Retinal pigment epithelial cell (primary cell): ENCODE measurements around the gene VIT.

Experiments used
- DNase-seq: peaks from one replicate; pipeline ENCODE4 v3.0.0-alpha.2; 2010; ENCODE audit warnings: low read depth
- H3K4me3 ChIP-seq: 2 replicates; pipeline ENCODE4 v1.5.1; 2011; ENCODE audit warnings: mild to moderate bottlenecking, low read length, control low read depth, moderate library complexity
- TF ChIP-seq, protein P1 (sequence below): conservative IDR thresholded peaks from 2 replicates; pipeline ENCODE4 v1.5.1; 2011; ENCODE audit warnings: low read depth, low read length, control low read depth, inconsistent platforms

Gene VIT

DNA sequence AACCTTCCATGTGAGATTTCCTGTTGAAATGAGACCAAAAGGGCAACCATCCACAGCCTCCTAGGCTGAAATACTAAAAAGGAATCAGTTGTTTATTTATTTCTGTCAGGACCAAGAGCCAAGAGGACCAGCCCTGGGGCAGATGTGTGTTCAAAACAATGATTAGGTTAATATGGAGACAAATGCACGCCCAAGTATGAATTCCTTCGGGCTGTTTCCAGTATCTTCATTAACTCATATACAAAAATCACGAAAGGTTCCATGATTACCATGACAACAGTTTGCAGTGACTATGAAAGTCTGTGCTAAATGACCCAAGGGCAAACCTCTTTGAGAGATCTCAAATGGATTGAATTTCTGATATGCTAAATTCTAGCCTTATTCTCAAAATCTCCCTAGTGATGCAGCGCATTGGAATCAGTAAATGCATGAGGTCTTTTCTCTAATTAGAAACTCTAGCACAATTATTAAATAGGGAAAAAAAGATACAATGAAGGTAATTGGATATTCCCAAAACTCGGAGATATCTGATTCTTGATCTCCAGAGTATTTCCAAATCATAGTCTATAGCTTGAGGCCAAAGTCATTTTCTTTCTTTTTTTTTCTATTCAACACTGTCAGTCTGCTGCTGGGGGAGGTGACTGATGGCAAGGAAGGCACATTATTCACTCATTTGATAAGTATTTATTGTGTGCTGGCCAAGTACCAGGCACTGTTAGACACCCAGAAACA lies 35.6 kb downstream of the VIT start:
- TF ChIP-seq, protein P1, sequence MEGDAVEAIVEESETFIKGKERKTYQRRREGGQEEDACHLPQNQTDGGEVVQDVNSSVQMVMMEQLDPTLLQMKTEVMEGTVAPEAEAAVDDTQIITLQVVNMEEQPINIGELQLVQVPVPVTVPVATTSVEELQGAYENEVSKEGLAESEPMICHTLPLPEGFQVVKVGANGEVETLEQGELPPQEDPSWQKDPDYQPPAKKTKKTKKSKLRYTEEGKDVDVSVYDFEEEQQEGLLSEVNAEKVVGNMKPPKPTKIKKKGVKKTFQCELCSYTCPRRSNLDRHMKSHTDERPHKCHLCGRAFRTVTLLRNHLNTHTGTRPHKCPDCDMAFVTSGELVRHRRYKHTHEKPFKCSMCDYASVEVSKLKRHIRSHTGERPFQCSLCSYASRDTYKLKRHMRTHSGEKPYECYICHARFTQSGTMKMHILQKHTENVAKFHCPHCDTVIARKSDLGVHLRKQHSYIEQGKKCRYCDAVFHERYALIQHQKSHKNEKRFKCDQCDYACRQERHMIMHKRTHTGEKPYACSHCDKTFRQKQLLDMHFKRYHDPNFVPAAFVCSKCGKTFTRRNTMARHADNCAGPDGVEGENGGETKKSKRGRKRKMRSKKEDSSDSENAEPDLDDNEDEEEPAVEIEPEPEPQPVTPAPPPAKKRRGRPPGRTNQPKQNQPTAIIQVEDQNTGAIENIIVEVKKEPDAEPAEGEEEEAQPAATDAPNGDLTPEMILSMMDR: no peak
- no peak overlapping the region for H3K4me3 ChIP-seq
- DNase-seq: no peak

DNA sequence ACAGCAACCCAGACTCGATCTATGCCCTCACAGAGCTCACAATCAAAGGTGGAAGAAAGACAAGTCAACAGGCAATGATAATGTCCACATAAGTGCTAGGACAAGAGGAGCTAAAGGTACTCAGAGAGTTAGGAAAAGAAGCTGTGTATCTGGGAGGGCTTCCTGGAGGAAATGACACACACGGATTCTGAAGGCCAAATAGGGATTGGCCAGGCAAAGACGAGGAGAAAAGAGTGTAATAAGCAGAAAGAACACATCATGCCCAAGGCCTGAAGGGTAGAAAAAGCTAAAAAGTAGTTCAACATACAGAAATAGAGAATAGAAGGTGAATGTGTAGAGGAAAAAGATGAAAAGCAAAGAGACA lies 36.1 kb downstream of the VIT start:
- no peak for DNase-seq
- TF ChIP-seq, protein P1: no peak
- no peak overlapping the region for H3K4me3 ChIP-seq

DNA sequence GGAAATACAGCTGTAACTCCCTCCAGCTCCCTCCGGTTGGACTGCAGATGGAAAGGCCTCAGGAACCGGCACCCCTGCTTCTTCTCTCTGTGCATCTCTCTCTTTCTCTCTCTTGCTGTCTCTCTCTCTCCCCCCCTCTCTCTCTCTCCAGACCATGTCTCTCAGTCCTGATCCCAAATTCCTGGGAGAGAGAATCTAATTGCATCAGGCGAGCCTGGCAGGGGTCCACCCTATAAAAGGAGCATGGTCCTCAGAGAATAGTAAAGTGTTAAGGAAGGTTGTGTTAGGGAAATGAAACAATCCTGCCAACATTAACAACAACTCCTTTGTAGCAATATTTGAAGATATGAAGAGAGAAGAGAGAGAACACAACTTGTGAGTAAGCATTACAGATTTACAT lies 36.7 kb downstream of the VIT start:
- TF ChIP-seq, protein P1: no peak
- no peak overlapping the region for H3K4me3 ChIP-seq
- DNase-seq: no peak

DNA sequence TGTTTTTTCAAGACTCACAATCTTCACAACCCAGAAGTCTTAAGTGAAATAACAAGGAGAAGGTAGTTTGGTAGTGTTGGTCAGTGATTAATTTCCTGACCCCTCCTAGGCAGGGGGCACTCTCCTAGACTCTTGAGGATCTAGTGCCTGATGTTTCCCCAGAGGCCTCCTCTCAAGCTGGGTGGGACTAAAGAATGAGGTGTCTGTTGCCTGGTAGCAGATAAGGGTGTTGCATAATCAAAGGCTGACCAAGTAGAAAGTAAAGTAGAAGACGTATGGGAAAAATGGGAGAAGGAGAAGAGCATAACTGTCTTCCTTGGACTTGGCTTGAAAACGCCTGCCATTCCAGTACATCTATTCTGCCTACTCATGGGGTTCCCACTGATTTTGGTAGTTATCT lies 37.8 kb downstream of the VIT start:
- TF ChIP-seq, protein P1: no peak
- no peak overlapping the region for H3K4me3 ChIP-seq
- no peak for DNase-seq

DNA sequence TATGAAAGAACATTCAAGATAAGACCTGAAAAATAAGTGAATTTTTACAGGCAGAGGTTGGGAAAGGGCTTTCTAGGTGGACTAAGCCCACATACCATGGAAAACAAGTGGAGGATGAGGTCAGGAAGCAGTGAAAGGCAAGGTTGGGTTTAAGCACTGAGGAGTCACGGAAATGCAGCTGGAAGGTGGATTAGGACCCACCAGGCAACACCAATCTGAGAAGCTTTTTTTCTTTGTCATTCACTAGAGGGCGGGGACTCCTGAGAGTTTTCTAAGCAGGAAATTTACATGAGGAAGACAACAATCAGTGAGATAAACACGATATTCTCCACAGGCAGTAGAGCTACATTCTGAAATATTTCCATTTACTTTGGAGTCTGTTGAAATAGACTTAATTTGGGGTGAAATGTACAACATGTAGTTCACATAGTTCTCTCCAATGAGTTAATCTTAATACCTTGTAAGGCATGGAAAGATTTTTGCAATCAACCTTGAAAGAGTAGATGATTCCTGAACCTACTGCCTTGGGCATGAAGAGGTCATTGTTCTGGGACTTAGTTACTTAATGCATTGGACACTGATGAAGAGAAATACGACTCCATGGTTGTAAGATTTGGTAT lies 40.7 kb downstream of the VIT start:
- TF ChIP-seq, protein P1: no peak
- no peak for DNase-seq
- H3K4me3 ChIP-seq: no peak overlapping the region

DNA sequence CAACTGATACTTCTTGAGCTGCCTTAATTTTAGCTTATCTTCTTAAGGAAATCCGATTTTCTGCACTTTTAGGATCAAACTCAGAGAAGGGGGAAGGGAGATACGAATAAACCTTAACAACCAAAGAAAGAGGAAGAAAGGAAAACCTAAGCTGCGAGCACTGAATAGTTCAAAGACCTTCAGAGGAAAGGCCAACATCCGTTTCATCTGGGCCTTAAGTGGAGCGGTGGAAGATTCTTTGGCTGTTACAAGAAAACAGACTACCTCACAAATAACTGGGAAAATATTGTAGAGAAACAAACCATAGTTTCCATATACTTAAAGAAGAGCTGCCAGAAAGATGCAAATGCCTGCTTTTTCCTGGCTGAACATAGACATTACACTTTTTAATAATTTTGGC lies 43.6 kb downstream of the VIT start:
- no peak for DNase-seq
- no peak overlapping the region for H3K4me3 ChIP-seq
- TF ChIP-seq, protein P1: no peak
